ENCODE measurements around the gene MAGEF1. TPM values are rescaled to one million over a fixed set of nuclear protein-coding genes. Genes with fewer than 3 reads are reported as not detected.
A peak's percentile ranks its signal among the peaks of the same experiment; 100 is the strongest.

The MAGEF1 gene
- total and polyA plus RNA-seq, 11 donors: 24.7 to 36.4 (median 31.8) TPM

DNA sequence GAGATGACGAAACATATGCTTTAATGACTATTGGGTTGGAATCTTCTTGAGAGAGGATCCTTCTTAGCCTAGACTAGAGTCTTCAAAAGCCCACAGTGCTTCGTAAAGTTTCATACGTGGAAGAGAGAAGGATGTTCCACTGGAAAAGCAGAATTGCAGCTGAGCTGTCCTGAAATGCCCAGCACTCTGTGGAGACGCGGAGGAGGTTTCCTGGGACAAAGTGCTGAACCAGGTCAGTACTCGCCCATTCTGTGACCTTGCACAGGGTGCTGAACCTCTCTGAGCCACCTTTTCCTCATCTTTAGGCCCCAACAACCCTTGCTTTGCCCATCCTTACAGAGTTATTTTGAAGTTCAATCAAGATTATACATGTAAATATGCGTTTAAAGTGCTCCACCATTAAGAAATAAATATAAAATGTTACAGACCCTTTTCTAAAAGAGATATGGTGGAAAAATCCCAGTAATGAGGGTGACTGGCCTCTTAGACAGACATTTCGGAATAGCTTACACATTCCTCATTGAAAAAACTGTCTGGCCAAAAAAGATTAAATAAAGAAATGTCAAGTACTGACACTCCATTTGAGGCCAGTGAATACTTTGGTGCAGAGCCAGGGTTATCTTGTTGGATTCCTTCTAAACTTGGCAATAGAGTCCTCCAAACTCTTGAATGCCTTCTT lies 4.2 kb upstream of the MAGEF1 start:
- intact Hi-C loops (cut with DNase I): no loop called here
- peak in 1 of 4 donors; percentile 36 for ATAC-seq

DNA sequence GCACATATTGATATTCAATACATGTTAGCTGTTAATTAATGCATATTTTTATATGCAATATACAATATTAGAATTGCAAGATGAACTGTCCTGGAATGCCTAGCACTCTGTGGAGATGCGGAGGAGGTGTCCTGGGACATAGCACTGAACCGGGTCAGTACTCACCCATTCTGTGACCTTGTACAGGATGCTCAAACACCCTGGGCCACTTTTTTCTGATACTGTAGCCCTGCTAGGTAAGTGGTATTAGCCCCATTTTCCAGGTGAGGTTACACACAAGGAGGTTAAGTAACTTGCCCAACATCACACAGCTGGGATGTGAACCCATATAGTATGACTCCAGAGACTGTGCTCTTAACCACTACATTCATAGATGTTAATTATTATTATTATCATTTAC lies 1.7 kb upstream of the MAGEF1 start:
- peaks cover 0 to 6% (median 0%) of the 10 kb centered on the region in 9 donors for H3K36me3 ChIP-seq
- intact Hi-C loops (cut with DNase I): loop anchor here in 5 of 10 donors (5.0 kb wide), 4 partner anchors 64 to 146 kb away; no protein-coding TSS in a partner anchor
- H3K9me3 ChIP-seq: no peaks in the 10 kb centered on the region
- TF ChIP-seq, protein P1, sequence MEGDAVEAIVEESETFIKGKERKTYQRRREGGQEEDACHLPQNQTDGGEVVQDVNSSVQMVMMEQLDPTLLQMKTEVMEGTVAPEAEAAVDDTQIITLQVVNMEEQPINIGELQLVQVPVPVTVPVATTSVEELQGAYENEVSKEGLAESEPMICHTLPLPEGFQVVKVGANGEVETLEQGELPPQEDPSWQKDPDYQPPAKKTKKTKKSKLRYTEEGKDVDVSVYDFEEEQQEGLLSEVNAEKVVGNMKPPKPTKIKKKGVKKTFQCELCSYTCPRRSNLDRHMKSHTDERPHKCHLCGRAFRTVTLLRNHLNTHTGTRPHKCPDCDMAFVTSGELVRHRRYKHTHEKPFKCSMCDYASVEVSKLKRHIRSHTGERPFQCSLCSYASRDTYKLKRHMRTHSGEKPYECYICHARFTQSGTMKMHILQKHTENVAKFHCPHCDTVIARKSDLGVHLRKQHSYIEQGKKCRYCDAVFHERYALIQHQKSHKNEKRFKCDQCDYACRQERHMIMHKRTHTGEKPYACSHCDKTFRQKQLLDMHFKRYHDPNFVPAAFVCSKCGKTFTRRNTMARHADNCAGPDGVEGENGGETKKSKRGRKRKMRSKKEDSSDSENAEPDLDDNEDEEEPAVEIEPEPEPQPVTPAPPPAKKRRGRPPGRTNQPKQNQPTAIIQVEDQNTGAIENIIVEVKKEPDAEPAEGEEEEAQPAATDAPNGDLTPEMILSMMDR (IDR thresholded peaks at IDR 0.05): no peak
- TF ChIP-seq POLR2A (IDR thresholded peaks at IDR 0.05): no peak
- ATAC-seq (no peak), DNase-seq (no peak)
- peaks cover 0 to 57% (median 41%) of the 10 kb centered on the region in 12 donors for H3K4me1 ChIP-seq
- WGBS, 4 donors: 69 to 83% (median 76%) methylated on average over 2 of the region's 2 CpGs
- no peak overlapping the region for H3K27ac ChIP-seq
- H3K4me3 ChIP-seq: no peak overlapping the region
- H3K27me3 ChIP-seq: no peaks in the 10 kb centered on the region

More for the DNA sequence above, 4.2 kb upstream of the MAGEF1 start:
- no peak for DNase-seq
- Histone ChIP-seq H3K4me3 (no peak overlapping the region), H3K27me3 (no peaks in the 10 kb centered on the region), H3K36me3 (no peaks in the 10 kb centered on the region), H3K27ac (peak overlapping the region in 10 of 12 donors; percentile 61 to 79 (median 71)), H3K9me3 (no peaks in the 10 kb centered on the region), H3K4me1 (peaks cover 0 to 35% (median 24%) of the 10 kb centered on the region in 12 donors)
- 64 to 70% (median 66%) methylated on average over 8 of the region's 8 CpGs for WGBS, 4 donors
- TF ChIP-seq, protein P1 (IDR thresholded peaks at IDR 0.05): no peak
- TF ChIP-seq POLR2A (IDR thresholded peaks at IDR 0.05): no peak

DNA sequence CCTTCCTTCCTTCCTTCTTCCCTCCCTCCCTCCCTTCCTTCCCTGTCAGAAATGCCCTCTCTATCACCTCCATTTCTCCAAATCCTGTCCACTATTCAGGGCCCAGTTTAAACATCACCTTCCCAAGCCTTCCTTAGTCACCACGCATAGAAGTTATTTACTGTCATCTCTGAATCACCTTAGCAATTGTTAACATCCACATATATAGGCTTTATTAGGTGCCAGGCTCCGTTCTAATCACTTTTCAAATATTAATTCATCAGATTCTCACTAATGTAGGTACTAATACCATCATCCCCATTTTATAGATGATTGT lies 1.1 kb upstream of the MAGEF1 start:
- H3K9me3 ChIP-seq: no peaks in the 10 kb centered on the region
- ATAC-seq (no peak), DNase-seq (no peak)
- no peak for TF ChIP-seq POLR2A (IDR thresholded peaks at IDR 0.05)
- TF ChIP-seq, protein P1 (IDR thresholded peaks at IDR 0.05): no peak
- peaks cover 0 to 58% (median 41%) of the 10 kb centered on the region in 12 donors for H3K4me1 ChIP-seq
- H3K27me3 ChIP-seq: no peaks in the 10 kb centered on the region
- H3K4me3 ChIP-seq: no peak overlapping the region
- peak overlapping the region in 1 of 12 donors; percentile 97 for H3K27ac ChIP-seq
- peaks cover 0 to 6% (median 0%) of the 10 kb centered on the region in 9 donors for H3K36me3 ChIP-seq
- intact Hi-C loops (cut with DNase I): loop anchor here in 5 of 10 donors (5.0 kb wide), 4 partner anchors 64 to 146 kb away; no protein-coding TSS in a partner anchor
- WGBS, 4 donors: 73 to 83% (median 78%) methylated on average over 2 of the region's 2 CpGs

DNA sequence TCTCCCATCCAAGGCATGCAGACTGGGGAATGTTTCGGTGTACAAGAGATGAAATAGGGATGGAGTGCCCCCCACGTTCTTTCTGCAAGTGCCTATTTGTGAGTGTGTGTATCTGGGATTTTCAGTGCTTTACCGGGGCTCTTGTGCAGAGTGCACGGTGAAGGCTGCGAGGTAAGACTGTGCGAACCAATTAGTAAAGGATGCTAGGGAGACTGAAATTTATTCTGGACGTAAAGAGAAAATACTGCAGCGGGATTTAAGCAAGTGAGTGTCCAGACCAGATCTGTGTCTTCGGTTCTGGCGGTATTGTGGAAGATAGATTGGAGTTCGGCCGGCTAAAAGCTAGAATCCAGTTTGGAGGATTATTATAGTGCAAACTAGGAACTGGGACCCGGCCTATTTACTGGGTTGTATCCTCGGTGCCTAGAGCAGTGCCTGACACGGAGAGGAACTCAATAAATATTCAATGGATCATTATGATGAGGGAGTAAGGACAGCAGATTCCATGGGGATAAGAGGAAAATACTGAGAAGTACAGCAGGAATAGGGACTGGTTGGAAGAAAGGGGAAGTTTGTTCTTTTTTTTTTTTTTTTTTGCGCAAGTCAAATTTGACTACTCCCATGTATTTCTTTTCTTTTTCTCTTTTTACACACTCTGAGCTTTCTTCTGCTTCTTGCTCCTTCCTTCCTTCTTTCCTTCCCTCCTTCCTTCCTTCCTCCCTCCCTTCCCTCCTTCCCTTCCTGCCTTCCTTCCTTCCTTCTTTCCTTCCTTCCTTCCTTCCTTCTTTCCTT lies 580 bp upstream of the MAGEF1 start:
- intact Hi-C loops (cut with DNase I): loop anchor here in 5 of 10 donors (5.0 kb wide), 4 partner anchors 65 to 145 kb away; no protein-coding TSS in a partner anchor
- H3K27ac ChIP-seq: peak overlapping the region; percentile 65 to 98 (median 94)
- H3K36me3 ChIP-seq: peaks cover 0 to 6% (median 0%) of the 10 kb centered on the region in 9 donors
- ATAC-seq (peak in 1 of 4 donors; percentile 41), DNase-seq (no peak)
- H3K4me3 ChIP-seq: peak overlapping the region; percentile 48 to 98 (median 90)
- H3K4me1 ChIP-seq: peaks cover 0 to 56% (median 39%) of the 10 kb centered on the region in 12 donors
- 9% methylated on average over 16 of the region's 16 CpGs for WGBS, 4 donors
- H3K9me3 ChIP-seq: no peaks in the 10 kb centered on the region
- TF ChIP-seq, protein P1 (IDR thresholded peaks at IDR 0.05): no peak
- no peak for TF ChIP-seq POLR2A (IDR thresholded peaks at IDR 0.05)
- H3K27me3 ChIP-seq: no peaks in the 10 kb centered on the region
